NCI-H2107 (cell line): ENCODE data around the gene IL10RA.
"Not testable (repeated sequence)": the region's sequence is repeated elsewhere in the genome, so short reads cannot be mapped to it uniquely, and the experiment has no call there.

Experiments used
- DNase-seq: peaks from one replicate; lab custom pipeline; 2025; lab: John Stamatoyannopoulos, UW

Gene IL10RA

GRCh38 chr11:118007563-118008270, 21.5 kb downstream of the IL10RA start:
- not testable (repeated sequence) for DNase-seq

GRCh38 chr11:118008271-118008911, 22.2 kb downstream of the IL10RA start:
- no peak for DNase-seq

- DNase-seq = no peak
Observed at GRCh38 chr11:118009864-118010737, 23.9 kb downstream of the IL10RA start.

- no peak for DNase-seq
Observed at GRCh38 chr11:118010738-118011461, 24.7 kb downstream of the IL10RA start.

- DNase-seq = no peak
Observed at GRCh38 chr11:118012083-118012669, 26.0 kb downstream of the IL10RA start.

- no peak for DNase-seq
Observed at GRCh38 chr11:118014022-118014421, 27.8 kb downstream of the IL10RA start.

- no peak for DNase-seq
Observed at GRCh38 chr11:118015385-118015841, 29.2 kb downstream of the IL10RA start.

GRCh38 chr11:118016104-118016503, 29.9 kb downstream of the IL10RA start:
- no peak for DNase-seq

- no peak for DNase-seq
Observed at GRCh38 chr11:118017111-118017510, 30.9 kb downstream of the IL10RA start.

GRCh38 chr11:118017631-118018315, 31.6 kb downstream of the IL10RA start:
- DNase-seq = no peak

GRCh38 chr11:118018401-118018800, 32.2 kb downstream of the IL10RA start:
- DNase-seq = no peak

GRCh38 chr11:118021146-118021545, 35.0 kb downstream of the IL10RA start:
- no peak for DNase-seq

GRCh38 chr11:118027694-118028093, 41.5 kb downstream of the IL10RA start:
- DNase-seq = no peak

- DNase-seq = no peak
Observed at GRCh38 chr11:118028626-118029025, 42.4 kb downstream of the IL10RA start.

GRCh38 chr11:118033443-118033842, 47.2 kb downstream of the IL10RA start:
- no peak for DNase-seq

- no peak for DNase-seq
Observed at GRCh38 chr11:118042141-118042540, 55.9 kb downstream of the IL10RA start.

GRCh38 chr11:118042796-118043195, 56.6 kb downstream of the IL10RA start:
- no peak for DNase-seq

- DNase-seq = peak; percentile 21
Observed at GRCh38 chr11:118045191-118045590, 59.0 kb downstream of the IL10RA start.

GRCh38 chr11:118046051-118046963, 60.1 kb downstream of the IL10RA start:
- DNase-seq = no peak
